ENCODE data around the gene CHST11.

The CHST11 gene

DNA sequence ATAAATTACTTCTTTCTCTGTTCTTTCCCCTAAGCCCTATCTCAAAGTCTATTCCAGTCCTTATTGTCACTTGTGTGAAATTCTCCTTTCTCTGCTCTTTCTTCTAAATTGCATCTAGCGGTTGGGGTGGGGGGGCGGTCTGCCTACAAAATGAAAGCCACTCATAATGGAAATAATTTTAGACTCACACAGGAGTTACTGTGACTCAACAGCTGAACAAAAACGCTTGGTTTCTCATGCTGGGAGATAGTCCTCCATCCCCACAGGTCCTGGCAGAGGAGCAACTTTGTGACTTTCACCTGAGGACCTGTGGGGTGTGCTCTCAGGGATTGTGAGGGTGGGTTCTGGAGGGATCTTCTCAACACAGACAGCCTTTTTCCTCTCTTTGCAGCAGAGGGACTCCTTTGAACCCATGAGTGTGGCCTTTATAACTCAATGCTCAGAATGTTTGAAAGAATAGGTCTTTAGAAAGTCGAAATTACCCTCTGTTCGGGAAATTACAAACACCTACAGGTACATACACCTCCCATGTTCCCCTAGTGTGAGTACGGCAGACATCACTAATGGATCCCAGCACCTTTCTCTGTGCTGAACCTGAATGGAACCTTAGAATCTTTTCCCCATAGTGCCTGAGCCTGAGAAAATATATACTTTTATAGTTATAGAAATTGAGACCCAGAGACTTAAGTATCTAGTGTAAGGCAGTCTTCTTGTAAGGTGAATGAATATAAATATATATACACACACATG, 109.7 kb downstream of the CHST11 start:
- Histone ChIP-seq H4K20me1 (ENCODE audit: low read depth, low read length) (no peaks in the 10 kb centered on the region), H3K9me2 (replicated peaks; ENCODE audit: insufficient read depth, low read length) (no peaks in the 10 kb centered on the region), H2AFZ (ENCODE audit: low read depth, low read length, severe bottlenecking) (no peak overlapping the region), H3K9me3 (ENCODE audit: insufficient read depth, low read length) (peaks cover 6% of the 10 kb centered on the region; the same call in 1 of the 2 replicates), H3K4me2 (ENCODE audit: low read depth, low read length, poor library complexity, severe bottlenecking) (no peak overlapping the region), H3K9ac (ENCODE audit: low read length) (no peak overlapping the region), H3K27ac (ENCODE audit: low read depth, low read length) (no peak overlapping the region), H3K36me3 (ENCODE audit: low read length) (no peaks in the 10 kb centered on the region), H3F3A (ENCODE audit: insufficient read depth) (no peaks in the 10 kb centered on the region), H3K4me3 (ENCODE audit: insufficient read depth, low read length, poor library complexity, severe bottlenecking) (no peak overlapping the region), H3K27me3 (ENCODE audit: low read length) (no peaks in the 10 kb centered on the region), H3K79me2 (ENCODE audit: insufficient read depth, low read length) (no peaks in the 10 kb centered on the region)
- no peak for TF ChIP-seq EZH2phosphoT487 (conservative IDR thresholded peaks at IDR 0.05; ENCODE audit: low read length)
- TF ChIP-seq, protein P1, sequence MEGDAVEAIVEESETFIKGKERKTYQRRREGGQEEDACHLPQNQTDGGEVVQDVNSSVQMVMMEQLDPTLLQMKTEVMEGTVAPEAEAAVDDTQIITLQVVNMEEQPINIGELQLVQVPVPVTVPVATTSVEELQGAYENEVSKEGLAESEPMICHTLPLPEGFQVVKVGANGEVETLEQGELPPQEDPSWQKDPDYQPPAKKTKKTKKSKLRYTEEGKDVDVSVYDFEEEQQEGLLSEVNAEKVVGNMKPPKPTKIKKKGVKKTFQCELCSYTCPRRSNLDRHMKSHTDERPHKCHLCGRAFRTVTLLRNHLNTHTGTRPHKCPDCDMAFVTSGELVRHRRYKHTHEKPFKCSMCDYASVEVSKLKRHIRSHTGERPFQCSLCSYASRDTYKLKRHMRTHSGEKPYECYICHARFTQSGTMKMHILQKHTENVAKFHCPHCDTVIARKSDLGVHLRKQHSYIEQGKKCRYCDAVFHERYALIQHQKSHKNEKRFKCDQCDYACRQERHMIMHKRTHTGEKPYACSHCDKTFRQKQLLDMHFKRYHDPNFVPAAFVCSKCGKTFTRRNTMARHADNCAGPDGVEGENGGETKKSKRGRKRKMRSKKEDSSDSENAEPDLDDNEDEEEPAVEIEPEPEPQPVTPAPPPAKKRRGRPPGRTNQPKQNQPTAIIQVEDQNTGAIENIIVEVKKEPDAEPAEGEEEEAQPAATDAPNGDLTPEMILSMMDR (IDR thresholded peaks at IDR 0.05; ENCODE audit: insufficient read depth, low read length, poor library complexity, severe bottlenecking): no peak

- Histone ChIP-seq H2AFZ (ENCODE audit: low read depth, low read length, severe bottlenecking) (no peak overlapping the region), H3K9me2 (replicated peaks; ENCODE audit: insufficient read depth, low read length) (no peaks in the 10 kb centered on the region), H3K27me3 (ENCODE audit: low read length) (no peaks in the 10 kb centered on the region), H3K36me3 (ENCODE audit: low read length) (no peaks in the 10 kb centered on the region), H3K9me3 (ENCODE audit: insufficient read depth, low read length) (peaks cover 6% of the 10 kb centered on the region; the same call in 1 of the 2 replicates), H3K4me2 (ENCODE audit: low read depth, low read length, poor library complexity, severe bottlenecking) (no peak overlapping the region), H3K4me3 (ENCODE audit: insufficient read depth, low read length, poor library complexity, severe bottlenecking) (no peak overlapping the region), H3K27ac (ENCODE audit: low read depth, low read length) (no peak overlapping the region), H4K20me1 (ENCODE audit: low read depth, low read length) (no peaks in the 10 kb centered on the region), H3F3A (ENCODE audit: insufficient read depth) (no peaks in the 10 kb centered on the region), H3K9ac (ENCODE audit: low read length) (no peak overlapping the region), H3K79me2 (ENCODE audit: insufficient read depth, low read length) (no peaks in the 10 kb centered on the region)
- TF ChIP-seq EZH2phosphoT487 (conservative IDR thresholded peaks at IDR 0.05; ENCODE audit: low read length): no peak
- TF ChIP-seq, protein P1 (IDR thresholded peaks at IDR 0.05; ENCODE audit: insufficient read depth, low read length, poor library complexity, severe bottlenecking): no peak
These were observed 111.2 kb downstream of the CHST11 start for GRCh38 chr12:104567832-104568486.

DNA sequence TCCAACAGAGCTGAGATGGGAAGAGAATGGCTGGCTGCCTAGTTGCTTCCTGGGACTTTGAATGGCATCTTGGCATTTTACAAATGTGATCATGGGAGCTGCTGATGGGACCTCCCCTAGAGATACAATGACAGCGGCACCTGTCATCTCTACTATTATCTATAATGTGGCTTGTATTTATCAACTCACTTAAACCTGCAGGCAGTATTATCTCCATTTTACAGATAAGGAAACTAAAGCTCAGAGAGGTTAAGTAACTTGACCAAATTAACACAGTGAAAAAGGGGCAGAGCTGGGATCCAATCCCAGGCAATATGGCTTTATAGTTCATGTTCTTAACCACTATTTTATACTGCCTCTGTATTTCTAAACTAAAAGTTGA, 111.7 kb downstream of the CHST11 start:
- H4K20me1 ChIP-seq (ENCODE audit: low read depth, low read length): no peaks in the 10 kb centered on the region
- no peak overlapping the region for H2AFZ ChIP-seq (ENCODE audit: low read depth, low read length, severe bottlenecking)
- no peak overlapping the region for H3K4me3 ChIP-seq (ENCODE audit: insufficient read depth, low read length, poor library complexity, severe bottlenecking)
- H3K79me2 ChIP-seq (ENCODE audit: insufficient read depth, low read length): no peaks in the 10 kb centered on the region
- no peak overlapping the region for H3K9ac ChIP-seq (ENCODE audit: low read length)
- H3K9me2 ChIP-seq (replicated peaks; ENCODE audit: insufficient read depth, low read length): no peaks in the 10 kb centered on the region
- H3K36me3 ChIP-seq (ENCODE audit: low read length): no peaks in the 10 kb centered on the region
- peaks cover 6% of the 10 kb centered on the region; the same call in 1 of the 2 replicates for H3K9me3 ChIP-seq (ENCODE audit: insufficient read depth, low read length)
- H3K4me2 ChIP-seq (ENCODE audit: low read depth, low read length, poor library complexity, severe bottlenecking): no peak overlapping the region
- H3K27me3 ChIP-seq (ENCODE audit: low read length): no peaks in the 10 kb centered on the region
- TF ChIP-seq EZH2phosphoT487 (conservative IDR thresholded peaks at IDR 0.05; ENCODE audit: low read length): no peak
- TF ChIP-seq, protein P1 (IDR thresholded peaks at IDR 0.05; ENCODE audit: insufficient read depth, low read length, poor library complexity, severe bottlenecking): no peak
- H3F3A ChIP-seq (ENCODE audit: insufficient read depth): no peaks in the 10 kb centered on the region
- H3K27ac ChIP-seq (ENCODE audit: low read depth, low read length): no peak overlapping the region
